ENCODE results near the gene BANP.
"Not testable (repeated sequence)": the region's sequence is repeated elsewhere in the genome, so short reads cannot be mapped to it uniquely, and the experiment has no call there.

Gene BANP

GRCh38 chr16:87926246-87927194 is 24.7 kb upstream of the BANP start:
- no peak for DNase-seq (ENCODE audit: low read depth in 2 of 2, low spot score in 1 of 2)

- no peak for DNase-seq (ENCODE audit: low read depth in 2 of 2, low spot score in 1 of 2)
Observed at GRCh38 chr16:87927195-87927562, 24.1 kb upstream of the BANP start.

DNA sequence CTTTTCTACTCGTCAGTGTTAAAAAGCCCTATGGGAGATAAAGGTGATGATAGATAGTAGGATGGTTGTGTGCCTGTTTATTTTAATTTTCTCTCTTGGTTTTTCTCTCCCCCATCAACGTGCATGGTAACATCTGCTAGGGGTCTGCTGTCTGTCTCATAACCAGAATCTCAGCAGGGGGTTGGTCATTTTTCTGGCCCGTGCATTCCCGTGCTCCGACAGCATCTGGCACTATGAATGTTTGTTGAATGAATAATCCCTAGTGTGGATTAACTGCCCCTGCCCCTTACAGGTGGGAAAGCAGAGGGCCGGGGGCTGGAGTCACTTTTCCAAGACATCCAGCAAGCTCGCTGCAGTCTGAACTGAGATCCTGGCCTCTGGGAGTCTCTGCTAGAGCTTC is 21.2 kb upstream of the BANP start:
- no peak for DNase-seq (ENCODE audit: low read depth in 2 of 2, low spot score in 1 of 2)

DNA sequence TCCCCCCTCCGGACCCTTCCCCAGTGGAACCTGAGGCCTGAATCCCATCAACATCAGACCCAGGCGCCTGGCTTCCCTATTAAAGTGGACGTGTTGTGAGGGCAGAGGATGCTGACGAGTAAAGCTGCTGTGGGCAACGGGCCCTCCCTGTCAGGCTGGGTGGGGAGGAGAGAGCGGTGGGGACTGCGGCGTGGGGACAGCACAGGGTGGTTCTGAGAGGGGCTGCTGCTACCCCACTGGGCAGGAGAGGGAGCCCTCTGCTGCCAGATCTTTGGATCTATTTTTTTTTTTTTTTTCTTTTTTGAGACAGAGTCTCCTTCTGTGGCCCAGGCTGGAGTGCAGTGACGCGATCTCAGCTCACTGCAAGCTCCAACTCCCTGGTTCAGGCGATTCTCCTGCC is 20.8 kb upstream of the BANP start:
- DNase-seq (ENCODE audit: low read depth in 2 of 2, low spot score in 1 of 2): no peak

DNA sequence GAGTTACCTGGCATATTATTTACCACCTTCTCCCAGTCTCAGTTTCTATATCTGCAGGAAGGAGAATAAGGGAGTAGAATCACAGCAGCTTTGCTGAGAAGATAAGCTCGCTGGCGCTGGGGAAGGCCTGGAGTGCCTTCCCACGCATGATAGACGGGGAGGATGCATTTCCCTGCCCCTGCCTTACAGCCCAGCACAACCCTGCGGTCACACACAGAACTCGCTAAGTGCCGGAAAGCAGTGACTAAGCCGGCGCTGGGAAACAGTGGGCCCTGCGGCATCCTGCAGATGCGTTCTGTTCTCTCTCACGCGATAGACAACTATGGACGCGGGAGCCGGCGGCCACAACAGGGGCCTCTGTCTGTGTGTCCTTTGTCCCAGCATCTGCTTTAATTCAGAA is 19.7 kb upstream of the BANP start:
- no peak for DNase-seq (ENCODE audit: low read depth in 2 of 2, low spot score in 1 of 2)

DNA sequence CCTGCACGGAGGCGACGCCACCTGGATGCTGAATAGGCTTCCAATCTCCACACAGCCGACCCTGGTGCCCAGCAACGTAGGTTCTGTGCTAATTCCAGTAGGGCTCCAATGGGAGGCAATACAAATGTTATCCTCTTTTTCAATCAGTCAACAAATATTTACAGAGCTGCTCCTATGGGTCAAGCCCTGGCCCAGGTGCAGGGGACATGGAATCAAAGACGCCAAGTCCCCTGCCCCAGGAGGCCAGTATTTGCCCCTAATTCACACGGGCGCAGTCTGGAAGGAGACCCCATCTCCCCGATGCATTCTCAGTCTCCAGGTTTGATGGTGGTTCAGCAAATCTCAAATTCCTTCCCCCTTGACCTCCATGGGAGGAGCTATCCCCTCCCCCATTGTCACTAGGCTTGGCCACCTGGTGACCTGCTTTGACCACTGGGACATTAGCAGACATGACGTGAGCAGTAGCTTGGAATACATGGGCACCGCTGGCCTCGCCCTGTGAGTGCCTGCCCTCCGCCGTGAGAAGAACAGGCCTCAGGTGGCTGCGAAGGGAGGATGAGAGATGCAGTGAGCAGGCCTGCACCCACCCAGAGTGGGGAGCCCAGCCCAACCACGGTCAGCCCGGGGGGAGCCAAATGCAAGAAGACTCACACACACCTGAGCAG is 18.6 kb upstream of the BANP start:
- not testable (repeated sequence) for DNase-seq (ENCODE audit: low read depth in 2 of 2, low spot score in 1 of 2)

- no peak for DNase-seq (ENCODE audit: low read depth in 2 of 2, low spot score in 1 of 2)
Observed at GRCh38 chr16:87933140-87933495, 18.1 kb upstream of the BANP start.

DNA sequence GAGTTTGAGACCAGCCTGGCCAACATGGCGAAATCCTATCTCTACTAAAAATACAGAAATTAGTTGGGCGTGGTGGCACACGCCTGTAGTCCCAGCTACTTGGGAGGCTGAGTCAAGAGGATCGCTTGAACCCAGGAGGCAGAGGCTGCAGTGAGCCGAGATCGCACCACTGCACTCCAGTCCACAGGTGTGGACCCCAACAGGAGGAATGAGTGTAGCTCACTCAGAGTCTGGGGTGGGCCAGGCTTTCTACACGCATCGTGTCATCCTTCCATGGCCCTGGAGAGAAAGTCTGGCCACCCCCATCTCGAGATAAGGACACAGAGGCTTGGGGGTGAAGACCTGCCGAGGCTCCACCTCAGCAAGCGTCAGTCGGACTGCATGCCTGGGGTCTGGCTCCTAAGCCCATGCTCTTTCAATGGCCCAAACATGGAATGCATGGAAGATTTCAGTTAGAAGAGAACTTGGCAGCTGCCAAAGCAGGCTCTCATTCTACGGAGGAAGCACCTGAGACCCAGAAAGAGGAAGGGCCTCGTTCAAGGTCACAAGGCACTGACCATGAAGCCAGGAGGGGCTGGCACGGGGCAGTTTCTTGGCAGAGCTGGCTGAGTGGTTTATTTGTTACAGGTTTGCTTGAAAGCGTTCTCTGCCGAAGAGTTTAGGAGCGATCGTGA is 16.3 kb upstream of the BANP start:
- DNase-seq (ENCODE audit: low read depth in 2 of 2, low spot score in 1 of 2): not testable (repeated sequence)

- DNase-seq (ENCODE audit: low read depth in 2 of 2, low spot score in 1 of 2): not testable (repeated sequence)
Observed at GRCh38 chr16:87936016-87936374, 15.2 kb upstream of the BANP start.

- no peak for DNase-seq (ENCODE audit: low read depth in 2 of 2, low spot score in 1 of 2)
Observed at GRCh38 chr16:87936375-87937230, 14.6 kb upstream of the BANP start, which contains the start of gene CA5A. Gene CA5A, minus strand, starts transcription at chr16:87936529. Its CDS starts 79 bp downstream, at chr16:87936450.

- not testable (repeated sequence) for DNase-seq (ENCODE audit: low read depth in 2 of 2, low spot score in 1 of 2)
Observed at GRCh38 chr16:87937231-87937542, 14.0 kb upstream of the BANP start.

- no peak for DNase-seq (ENCODE audit: low read depth in 2 of 2, low spot score in 1 of 2)
Observed at GRCh38 chr16:87938412-87938949, 12.8 kb upstream of the BANP start.

- no peak for DNase-seq (ENCODE audit: low read depth in 2 of 2, low spot score in 1 of 2)
Observed at GRCh38 chr16:87939562-87940423, 11.4 kb upstream of the BANP start.

GRCh38 chr16:87942680-87943079 is 8.6 kb upstream of the BANP start:
- no peak for DNase-seq (ENCODE audit: low read depth in 2 of 2, low spot score in 1 of 2)

- no peak for DNase-seq (ENCODE audit: low read depth in 2 of 2, low spot score in 1 of 2)
Observed at GRCh38 chr16:87945351-87946042, 5.7 kb upstream of the BANP start.

GRCh38 chr16:87946596-87947347 is 4.5 kb upstream of the BANP start:
- DNase-seq (ENCODE audit: low read depth in 2 of 2, low spot score in 1 of 2): no peak

- no peak for DNase-seq (ENCODE audit: low read depth in 2 of 2, low spot score in 1 of 2)
Observed at GRCh38 chr16:87947356-87948118, 3.7 kb upstream of the BANP start.

DNA sequence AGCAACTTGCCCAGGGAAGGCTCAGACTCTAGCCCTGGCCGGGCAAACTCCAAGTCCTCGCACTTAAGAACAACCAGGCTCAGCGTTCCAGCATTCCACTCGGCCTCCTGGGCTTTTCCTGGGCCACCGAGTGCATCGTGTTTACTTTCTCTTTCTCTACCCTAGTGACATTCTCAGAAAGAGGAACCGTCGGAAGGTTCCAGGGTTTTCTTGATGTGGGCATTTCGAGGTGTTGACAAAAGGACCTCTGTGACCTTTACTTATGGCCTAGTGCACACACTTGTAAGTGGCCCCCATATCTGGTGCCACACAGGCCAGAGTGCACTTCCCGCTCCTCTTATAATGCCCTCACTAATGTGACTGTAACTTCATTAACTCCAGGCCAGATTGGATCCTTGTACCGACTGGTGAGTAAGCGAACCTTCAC is 3.1 kb upstream of the BANP start:
- no peak for DNase-seq (ENCODE audit: low read depth in 2 of 2, low spot score in 1 of 2)

Data from stimulated activated CD8-positive, alpha-beta memory T cell treated with anti-CD3 and anti-CD28 coated beads, Interleukin-4, amount 100 ng/mL, for 4 hours (primary cell).